Measurements from ENCODE around the gene SIGLEC8.
A peak's percentile ranks its signal among the peaks of the same experiment; 100 is the strongest.

SIGLEC8 gene

GRCh38 chr19:51415187-51415586 lies 43.1 kb downstream of the SIGLEC8 start:
- H3K27ac ChIP-seq, result peak overlapping the region in 1 of 11 experiments; percentile 87; a peak in 1 of 22 replicates
- no peaks in the 10 kb centered on the region for H4K20me1 ChIP-seq
- H3K9me3 ChIP-seq (replicated peaks in 1 of 11), result no peaks in the 10 kb centered on the region
- no peak overlapping the region; a peak in 1 of 22 replicates for H3K4me2 ChIP-seq
- TF ChIP-seq Cebpa-rat (IDR thresholded peaks at IDR 0.05), result no peak
- no peaks in the 10 kb centered on the region for H3K27me3 ChIP-seq
- H3K4me1 ChIP-seq, result peaks cover 28 to 51% (median 46%) of the 10 kb centered on the region in 10 experiments
- H3K36me3 ChIP-seq, result peaks cover 0 to 41% (median 21%) of the 10 kb centered on the region in 11 experiments; a peak in 11 of 22 replicates
- no peak overlapping the region for H3K4me3 ChIP-seq
- 0 out of 22 replicates have a peak overlapping the region, but pooled peaks of 1 of the 11 experiments have one; percentile 13 for H3K9ac ChIP-seq

- Histone ChIP-seq H3K9ac (no peak overlapping the region), H3K27ac (no peak overlapping the region), H3K4me1 (peaks cover 10 to 49% (median 31%) of the 10 kb centered on the region in 10 experiments)
These were observed 47.1 kb downstream of the SIGLEC8 start for GRCh38 chr19:51410950-51411748.

GRCh38 chr19:51407511-51408131 lies 50.6 kb downstream of the SIGLEC8 start:
- Histone ChIP-seq H3K36me3 (peaks cover 0 to 21% (median 6%) of the 10 kb centered on the region in 11 experiments; a peak in 10 of 22 replicates), H3K4me3 (no peak overlapping the region), H3K27me3 (no peaks in the 10 kb centered on the region), H3K9ac (peak overlapping the region in 4 of 11 experiments; percentile 1 to 36 (median 16); a peak in 4 of 22 replicates), H3K27ac (peak overlapping the region in 9 of 11 experiments; percentile 5 to 65 (median 54); a peak in 16 of 22 replicates), H3K9me3 (replicated peaks in 1 of 11) (peaks cover 11 to 27% (median 14%) of the 10 kb centered on the region in 11 experiments), H3K4me1 (peaks cover 7 to 45% (median 24%) of the 10 kb centered on the region in 10 experiments), H4K20me1 (no peaks in the 10 kb centered on the region), H3K4me2 (peak overlapping the region in 9 of 11 experiments; percentile 4 to 85 (median 46); a peak in 16 of 22 replicates)
- TF ChIP-seq Cebpa-rat (IDR thresholded peaks at IDR 0.05), result no peak

More at GRCh38 chr19:51410950-51411748, 47.1 kb downstream of the SIGLEC8 start:
- H4K20me1 ChIP-seq, result no peaks in the 10 kb centered on the region
- TF ChIP-seq Cebpa-rat (IDR thresholded peaks at IDR 0.05), result no peak
- H3K27me3 ChIP-seq, result no peaks in the 10 kb centered on the region
- no peak overlapping the region for H3K4me3 ChIP-seq
- H3K4me2 ChIP-seq, result no peak overlapping the region
- H3K9me3 ChIP-seq (replicated peaks in 1 of 11), result peaks cover 0 to 4% (median 0%) of the 10 kb centered on the region in 11 experiments; a peak in 2 of 22 replicates
- H3K36me3 ChIP-seq, result peaks cover 0 to 41% (median 21%) of the 10 kb centered on the region in 11 experiments; a peak in 11 of 22 replicates

- H3K4me2 ChIP-seq, result no peak overlapping the region
- H3K9me3 ChIP-seq (replicated peaks in 1 of 11), result peaks cover 25 to 43% (median 30%) of the 10 kb centered on the region in 11 experiments
- H3K9ac ChIP-seq, result no peak overlapping the region
- no peak overlapping the region for H3K27ac ChIP-seq
- no peak for TF ChIP-seq Cebpa-rat (IDR thresholded peaks at IDR 0.05)
- H3K4me1 ChIP-seq, result peaks cover 0 to 21% (median 5%) of the 10 kb centered on the region in 10 experiments; a peak in 17 of 20 replicates
- no peaks in the 10 kb centered on the region for H3K27me3 ChIP-seq
- no peaks in the 10 kb centered on the region for H4K20me1 ChIP-seq
- peaks cover 0 to 24% (median 14%) of the 10 kb centered on the region in 11 experiments; a peak in 12 of 22 replicates for H3K36me3 ChIP-seq
- no peak overlapping the region; a peak in 1 of 20 replicates for H3K4me3 ChIP-seq
These were observed 56.1 kb downstream of the SIGLEC8 start for GRCh38 chr19:51402117-51402516.
